Fibroblast of the aortic adventitia (primary cell): ENCODE measurements around the gene LTBP4. TPM values are rescaled to one million over a fixed set of nuclear protein-coding genes. Genes with fewer than 3 reads are reported as not detected.

ENCODE experiments used
- DNase-seq: peaks from one replicate; pipeline ENCODE4 v3.0.0-alpha.2; 2010; ENCODE audit warnings: low read depth
- H3K4me3 ChIP-seq: 2 replicates; pipeline ENCODE4 v1.5.1; 2011; ENCODE audit warnings: low read depth, mild to moderate bottlenecking, control low read depth, low read length, moderate library complexity
- total RNA-seq: library from RNA; depleted of rRNA; stranded (reverse); fragments of >200 nt; gene quantifications from 2 replicates; pipeline ENCODE4 v1.2.3, GENCODE V29; 2012; ENCODE audit warnings: low replicate concordance
- TF ChIP-seq, protein P1 (sequence below): IDR thresholded peaks from 2 replicates; pipeline ENCODE4 v1.5.1; 2011; ENCODE audit warnings: mild to moderate bottlenecking, low read length, control low read depth, inconsistent platforms; ENCODE audit not compliant: insufficient read depth

LTBP4 gene
- total RNA-seq, 1 donor = 31.5 TPM

DNA sequence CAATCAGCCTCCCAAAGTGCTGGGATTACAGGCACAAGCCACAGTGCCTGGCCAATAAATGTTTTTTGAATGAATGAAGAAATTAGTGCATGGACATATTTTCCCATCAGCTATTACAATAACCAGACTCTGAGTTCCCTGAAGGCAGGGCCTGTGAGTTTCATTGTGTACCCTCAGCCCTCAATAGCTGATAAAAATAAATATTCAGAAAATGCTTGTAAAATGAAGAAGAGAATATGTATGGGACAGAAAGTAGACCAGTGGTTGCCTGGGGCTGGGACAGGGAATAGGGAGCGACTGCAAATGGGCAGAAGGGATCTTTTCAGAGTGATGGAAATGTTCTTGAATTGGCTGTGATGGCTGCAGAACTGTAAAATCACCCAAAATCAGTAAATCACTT, 60.4 kb downstream of the LTBP4 start:
- no peak overlapping the region for H3K4me3 ChIP-seq
- TF ChIP-seq, protein P1, sequence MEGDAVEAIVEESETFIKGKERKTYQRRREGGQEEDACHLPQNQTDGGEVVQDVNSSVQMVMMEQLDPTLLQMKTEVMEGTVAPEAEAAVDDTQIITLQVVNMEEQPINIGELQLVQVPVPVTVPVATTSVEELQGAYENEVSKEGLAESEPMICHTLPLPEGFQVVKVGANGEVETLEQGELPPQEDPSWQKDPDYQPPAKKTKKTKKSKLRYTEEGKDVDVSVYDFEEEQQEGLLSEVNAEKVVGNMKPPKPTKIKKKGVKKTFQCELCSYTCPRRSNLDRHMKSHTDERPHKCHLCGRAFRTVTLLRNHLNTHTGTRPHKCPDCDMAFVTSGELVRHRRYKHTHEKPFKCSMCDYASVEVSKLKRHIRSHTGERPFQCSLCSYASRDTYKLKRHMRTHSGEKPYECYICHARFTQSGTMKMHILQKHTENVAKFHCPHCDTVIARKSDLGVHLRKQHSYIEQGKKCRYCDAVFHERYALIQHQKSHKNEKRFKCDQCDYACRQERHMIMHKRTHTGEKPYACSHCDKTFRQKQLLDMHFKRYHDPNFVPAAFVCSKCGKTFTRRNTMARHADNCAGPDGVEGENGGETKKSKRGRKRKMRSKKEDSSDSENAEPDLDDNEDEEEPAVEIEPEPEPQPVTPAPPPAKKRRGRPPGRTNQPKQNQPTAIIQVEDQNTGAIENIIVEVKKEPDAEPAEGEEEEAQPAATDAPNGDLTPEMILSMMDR = no peak
- no peak for DNase-seq

DNA sequence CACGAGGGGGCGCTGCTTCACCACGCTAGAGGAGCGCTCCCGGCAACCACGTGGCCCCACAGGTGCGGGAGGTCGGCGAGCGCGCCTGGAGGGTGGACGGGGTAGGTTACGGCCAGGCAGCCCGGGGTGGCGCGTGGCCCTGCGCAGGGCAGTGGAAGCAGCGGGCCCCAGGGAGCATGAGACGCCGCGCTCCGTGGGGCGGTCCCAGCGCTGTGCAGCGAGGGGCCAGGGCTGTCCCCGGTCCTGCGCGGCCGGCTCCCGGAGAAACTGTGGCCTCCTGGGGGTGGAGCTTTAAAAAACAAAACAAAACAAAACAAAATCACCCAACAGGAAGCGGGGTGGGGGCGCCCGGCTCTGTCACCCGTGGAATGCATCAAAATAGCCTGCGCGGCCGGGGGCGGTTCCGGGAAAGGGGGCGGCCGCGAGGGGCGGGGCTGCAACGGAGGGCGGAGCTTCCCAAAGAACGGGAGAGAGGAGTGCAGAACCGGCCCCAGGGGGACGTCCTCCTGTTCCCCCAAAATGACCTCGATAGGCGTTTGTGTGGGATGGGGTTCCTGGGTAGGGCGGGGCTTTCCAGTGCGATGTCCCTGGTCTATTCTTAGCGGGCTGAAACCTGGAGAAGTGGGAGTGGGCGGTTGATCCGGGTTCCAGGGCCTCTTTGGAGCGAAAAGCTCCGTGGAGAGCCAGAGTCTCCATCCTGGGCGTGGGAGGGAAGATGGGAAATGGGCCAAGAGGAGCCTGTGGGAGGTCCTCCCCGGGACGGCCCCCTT, 61.9 kb downstream of the LTBP4 start:
- DNase-seq = peak; percentile 89
- peak overlapping the region; percentile 70 for H3K4me3 ChIP-seq
- TF ChIP-seq, protein P1 = peak; percentile 87

DNA sequence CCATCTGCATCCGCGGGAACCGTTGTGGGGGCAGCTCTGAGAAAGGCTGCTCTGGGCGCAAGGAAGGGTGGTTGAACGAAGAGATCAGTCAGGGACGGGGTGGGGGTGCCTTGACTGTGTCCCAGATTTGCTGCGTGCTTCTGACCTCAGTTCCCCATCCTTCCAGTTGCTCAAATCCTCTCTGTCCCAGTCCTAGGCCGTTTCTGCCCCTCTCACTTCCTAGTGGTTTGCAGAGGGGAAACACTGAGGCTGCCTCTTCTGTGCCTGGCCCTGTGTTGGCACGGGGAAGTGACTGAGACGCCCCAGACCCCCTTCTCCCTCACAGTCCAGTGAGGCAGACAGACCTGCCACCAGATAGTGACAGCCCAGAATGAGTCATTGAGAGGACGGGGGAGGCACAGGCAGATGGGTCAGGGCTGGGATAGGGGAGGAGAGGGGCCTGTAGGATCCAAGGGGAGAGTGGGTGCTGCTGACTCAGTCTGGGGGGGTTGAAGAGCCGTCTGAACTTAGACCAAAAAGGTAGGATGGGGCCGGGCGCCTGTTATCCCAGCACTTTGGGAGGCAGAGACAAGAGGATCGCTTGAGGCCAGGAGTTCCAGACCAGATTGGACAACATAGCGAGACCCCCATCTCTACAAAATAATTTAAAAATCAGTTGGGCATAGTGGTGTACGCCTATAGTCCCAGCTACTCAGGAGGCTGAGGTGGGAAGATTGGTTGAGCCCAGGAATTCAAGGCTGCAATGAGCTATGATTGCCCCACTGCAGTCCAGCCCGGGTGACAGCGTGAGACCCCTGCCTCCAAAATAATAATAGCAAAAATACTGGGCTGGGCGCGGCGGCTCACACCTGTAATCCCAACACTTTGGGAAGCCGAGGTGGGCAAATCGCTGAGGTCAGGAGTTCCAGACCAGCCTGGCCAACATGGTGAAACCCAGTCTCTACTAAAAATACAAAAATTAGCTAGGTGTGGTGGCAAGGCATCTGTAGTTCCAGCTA, 62.8 kb downstream of the LTBP4 start:
- TF ChIP-seq, protein P1 = no peak
- no peak for DNase-seq
- H3K4me3 ChIP-seq = peak overlapping the region; percentile 70

DNA sequence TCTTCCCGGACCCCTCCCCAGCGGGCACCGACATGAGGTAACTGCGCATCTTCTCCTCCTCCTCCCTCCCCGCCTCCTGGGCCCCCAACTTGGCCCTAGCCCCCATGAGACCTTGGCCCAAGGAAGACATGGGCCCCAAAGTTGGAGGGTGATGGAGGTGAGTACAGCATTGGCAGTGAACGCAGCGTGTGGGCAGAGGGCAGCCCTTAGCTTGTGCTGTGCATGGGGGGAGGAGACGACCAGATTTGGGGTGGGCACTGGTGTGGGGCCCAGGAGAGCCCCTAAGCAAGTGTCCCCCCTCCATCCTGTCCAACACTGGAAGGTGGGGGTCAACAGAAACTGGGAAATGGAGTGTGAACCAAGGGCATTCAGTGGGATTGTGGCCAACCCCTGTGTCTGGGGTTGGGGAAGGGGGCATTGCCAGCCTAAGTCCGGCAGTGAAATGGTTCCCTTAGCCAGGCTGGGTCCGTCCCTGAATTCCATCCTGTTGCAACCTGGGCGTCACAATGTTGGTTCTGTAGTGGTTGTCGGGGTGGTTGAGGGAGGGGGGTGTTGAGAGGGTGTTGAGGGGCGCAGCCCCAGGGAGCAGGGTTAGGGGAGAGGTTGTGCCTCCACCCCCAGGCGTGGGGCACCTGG, 65.8 kb downstream of the LTBP4 start:
- TF ChIP-seq, protein P1 = no peak
- H3K4me3 ChIP-seq = no peak overlapping the region
- no peak for DNase-seq

DNA sequence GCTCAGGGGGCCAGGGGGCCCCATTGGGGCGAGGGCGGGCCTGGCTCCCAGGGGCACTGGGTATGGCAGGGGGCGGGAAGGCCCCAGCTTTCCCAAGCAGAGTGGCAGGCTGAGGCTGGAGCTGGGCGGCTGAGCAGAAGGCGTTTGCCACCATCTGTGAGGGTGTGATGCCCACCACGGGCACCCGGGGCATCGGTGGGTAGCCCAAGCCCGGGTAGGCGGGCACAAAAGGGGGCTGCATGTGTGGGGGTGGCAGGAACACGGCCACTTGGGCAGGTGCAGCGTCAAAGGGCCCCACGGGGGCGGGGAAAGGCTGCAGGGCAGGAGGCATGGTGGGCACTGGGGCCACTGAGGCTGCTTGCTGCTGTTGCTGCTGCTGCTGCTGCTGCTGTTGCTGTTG, 66.4 kb downstream of the LTBP4 start:
- TF ChIP-seq, protein P1 = no peak
- H3K4me3 ChIP-seq = no peak overlapping the region
- no peak for DNase-seq

DNA sequence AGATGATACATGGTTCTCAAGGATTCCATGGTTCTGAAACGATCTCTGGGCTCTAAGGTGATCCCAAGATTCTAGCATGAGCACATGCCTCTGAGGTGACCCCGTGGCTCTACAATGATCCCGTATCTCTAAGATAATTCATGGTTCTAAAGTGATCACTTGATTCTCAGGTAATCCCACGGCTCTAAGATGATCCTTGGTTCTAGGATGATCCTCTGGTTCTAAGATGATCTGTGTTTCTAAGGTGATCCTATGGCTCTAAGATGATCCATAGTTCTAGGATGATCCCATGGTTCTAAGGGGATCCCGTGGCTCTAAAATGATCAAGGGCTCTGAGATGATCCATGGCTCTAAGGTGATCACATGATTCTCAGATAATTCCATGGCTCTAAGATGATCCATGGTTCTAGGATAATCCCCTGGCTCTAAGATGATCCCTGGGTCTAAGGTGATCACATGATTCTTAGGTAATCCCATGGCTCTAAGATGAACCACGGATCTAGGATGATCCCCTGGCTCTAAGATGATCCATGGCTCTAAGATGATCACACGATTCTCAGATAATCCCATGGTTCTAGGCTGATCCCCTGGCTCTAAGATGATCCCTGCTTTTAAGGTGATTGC, 67.9 kb downstream of the LTBP4 start:
- DNase-seq = no peak
- TF ChIP-seq, protein P1 = no peak
- H3K4me3 ChIP-seq = no peak overlapping the region
